ENCODE results near the gene ISL1.

The ISL1 gene

DNA sequence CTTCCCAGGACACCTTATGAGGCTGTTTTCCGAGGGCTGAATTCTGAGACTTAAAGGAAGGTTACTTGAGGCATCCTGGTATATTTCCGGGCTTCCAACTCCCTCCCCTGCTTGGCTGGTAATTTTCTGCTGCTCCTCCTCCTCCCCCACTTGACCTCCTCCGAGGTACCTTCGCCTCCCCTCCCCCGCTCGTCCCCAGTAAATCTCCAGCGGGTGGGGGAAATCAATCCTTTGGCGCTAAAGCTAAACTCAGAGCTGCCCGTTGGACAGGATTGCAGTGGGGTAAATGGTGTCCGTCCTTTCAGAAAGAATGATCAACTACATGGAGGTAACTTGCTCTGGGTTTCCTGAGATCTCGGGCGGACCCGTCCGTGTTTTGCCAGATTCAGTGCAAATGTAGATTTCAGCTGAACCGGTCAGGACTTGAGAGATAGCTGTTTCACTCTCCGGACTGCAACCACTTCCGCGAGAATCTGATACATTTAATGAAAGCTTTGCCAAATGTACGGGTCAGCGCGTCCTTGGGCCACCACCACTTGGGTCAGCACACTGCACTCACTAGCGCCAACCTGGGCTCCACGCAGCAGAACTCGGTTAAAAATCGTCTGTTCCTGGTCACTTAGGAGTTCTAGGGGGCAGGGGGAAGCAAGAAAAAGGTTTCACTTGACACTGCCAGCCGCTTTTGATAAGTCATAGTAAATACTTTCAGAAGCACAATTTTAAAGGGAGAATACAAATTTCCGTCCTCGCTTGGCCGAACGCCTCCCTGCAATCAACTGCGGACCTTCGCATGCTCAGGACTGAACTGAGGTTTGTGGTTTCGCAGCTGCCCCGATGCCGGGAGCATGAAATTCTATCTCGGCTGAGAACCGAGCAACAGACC is 4.6 kb upstream of the ISL1 start:
- Histone ChIP-seq H3K4me3 (ENCODE audit: low read length) (peak overlapping the region; percentile 65), H3K9ac (ENCODE audit: low read length) (peak overlapping the region; percentile 3), H3K4me1 (ENCODE audit: control insufficient read depth, low read depth, low read length) (peaks cover 46% of the 10 kb centered on the region), H3K9me3 (ENCODE audit: control insufficient read depth, low read depth, low read length) (no peaks in the 10 kb centered on the region), H3K27me3 (ENCODE audit: control insufficient read depth, insufficient read depth, low read length) (peaks cover 97% of the 10 kb centered on the region), H3K36me3 (ENCODE audit: control insufficient read depth, low read depth, low read length) (no peaks in the 10 kb centered on the region), H3K27ac (ENCODE audit: low read length) (no peak overlapping the region)

- H3K4me3 ChIP-seq (ENCODE audit: low read length) = peak overlapping the region; percentile 65
- no peak overlapping the region for H3K9ac ChIP-seq (ENCODE audit: low read length)
- no peaks in the 10 kb centered on the region for H3K9me3 ChIP-seq (ENCODE audit: control insufficient read depth, low read depth, low read length)
- H3K4me1 ChIP-seq (ENCODE audit: control insufficient read depth, low read depth, low read length) = peaks cover 52% of the 10 kb centered on the region
- H3K36me3 ChIP-seq (ENCODE audit: control insufficient read depth, low read depth, low read length) = no peaks in the 10 kb centered on the region
- peaks cover 97% of the 10 kb centered on the region for H3K27me3 ChIP-seq (ENCODE audit: control insufficient read depth, insufficient read depth, low read length)
- H3K27ac ChIP-seq (ENCODE audit: low read length) = no peak overlapping the region
These were observed 3.9 kb upstream of the ISL1 start for GRCh38 chr5:51379331-51379700.

DNA sequence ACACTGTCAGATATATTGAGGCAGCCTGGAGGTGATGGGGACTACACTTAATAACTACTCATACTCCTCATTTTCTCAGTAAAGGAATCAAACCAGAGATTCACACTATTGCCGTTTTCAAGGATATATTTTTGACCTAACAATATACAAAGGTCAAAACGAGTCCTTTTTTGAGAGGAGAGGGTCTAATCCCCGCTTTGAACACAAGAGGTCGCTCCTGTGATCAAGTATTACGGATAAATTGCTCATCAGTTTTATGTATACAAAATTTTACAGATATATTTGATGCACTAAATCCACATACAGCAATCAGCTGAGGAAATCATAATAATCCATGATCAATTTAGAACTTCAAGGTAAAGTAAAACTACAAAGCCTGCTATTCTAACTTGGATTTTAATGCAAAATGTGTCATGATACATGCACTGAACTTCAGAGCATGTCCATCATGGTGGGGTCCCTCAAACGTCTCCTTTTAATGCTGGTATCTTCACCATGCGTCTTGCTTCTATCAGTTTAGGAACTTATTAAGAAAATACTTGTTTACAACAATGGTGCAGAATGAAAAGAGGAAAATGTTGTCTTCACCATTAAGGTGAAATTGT is 2.5 kb upstream of the ISL1 start:
- no peaks in the 10 kb centered on the region for H3K9me3 ChIP-seq (ENCODE audit: control insufficient read depth, low read depth, low read length)
- H3K27me3 ChIP-seq (ENCODE audit: control insufficient read depth, insufficient read depth, low read length) = peaks cover 97% of the 10 kb centered on the region
- no peaks in the 10 kb centered on the region for H3K36me3 ChIP-seq (ENCODE audit: control insufficient read depth, low read depth, low read length)
- H3K9ac ChIP-seq (ENCODE audit: low read length) = no peak overlapping the region
- no peak overlapping the region for H3K4me3 ChIP-seq (ENCODE audit: low read length)
- H3K27ac ChIP-seq (ENCODE audit: low read length) = no peak overlapping the region
- H3K4me1 ChIP-seq (ENCODE audit: control insufficient read depth, low read depth, low read length) = peaks cover 64% of the 10 kb centered on the region

DNA sequence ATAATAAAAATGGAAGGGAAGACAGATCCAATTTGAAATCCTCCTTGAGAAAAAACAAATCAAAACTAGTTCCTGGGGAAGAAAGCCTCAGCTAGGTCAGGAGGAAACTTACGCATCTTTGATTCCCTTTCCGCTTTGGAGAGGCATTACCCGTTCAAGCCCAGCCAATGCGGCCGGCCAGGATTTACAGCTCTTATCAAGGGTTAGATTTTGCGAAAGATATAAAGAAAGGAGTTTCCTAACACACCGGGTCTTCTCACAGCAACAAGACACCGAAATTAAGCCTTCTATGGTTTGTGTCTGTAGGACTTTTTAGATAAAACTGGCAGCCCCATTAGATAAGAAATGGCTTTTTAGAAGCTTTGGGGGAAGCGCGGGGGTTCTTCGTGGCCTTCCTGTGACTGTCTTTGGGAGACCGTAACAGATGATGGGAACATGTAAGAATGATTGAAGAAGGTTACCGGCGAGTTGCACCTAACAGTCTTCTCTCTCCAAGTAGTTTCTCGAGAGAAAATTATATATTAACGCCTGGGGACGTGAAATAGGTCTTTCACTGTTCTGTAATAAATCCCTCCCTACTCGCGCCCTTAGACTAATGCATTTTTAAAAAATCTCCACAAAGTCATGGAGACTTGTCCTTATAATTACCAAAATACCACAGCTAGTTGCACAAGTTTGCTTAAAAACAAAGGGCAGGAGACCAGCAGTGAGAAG is 1.3 kb upstream of the ISL1 start:
- no peak overlapping the region for H3K9ac ChIP-seq (ENCODE audit: low read length)
- peak overlapping the region; percentile 70 for H3K4me3 ChIP-seq (ENCODE audit: low read length)
- no peak overlapping the region for H3K27ac ChIP-seq (ENCODE audit: low read length)
- H3K36me3 ChIP-seq (ENCODE audit: control insufficient read depth, low read depth, low read length) = no peaks in the 10 kb centered on the region
- peaks cover 68% of the 10 kb centered on the region for H3K4me1 ChIP-seq (ENCODE audit: control insufficient read depth, low read depth, low read length)
- peaks cover 97% of the 10 kb centered on the region for H3K27me3 ChIP-seq (ENCODE audit: control insufficient read depth, insufficient read depth, low read length)
- H3K9me3 ChIP-seq (ENCODE audit: control insufficient read depth, low read depth, low read length) = no peaks in the 10 kb centered on the region

GRCh38 chr5:51382521-51383130 is 622 bp upstream of the ISL1 start:
- no peak overlapping the region for H3K9ac ChIP-seq (ENCODE audit: low read length)
- H3K4me3 ChIP-seq (ENCODE audit: low read length) = peak overlapping the region; percentile 70
- H3K27ac ChIP-seq (ENCODE audit: low read length) = no peak overlapping the region
- H3K27me3 ChIP-seq (ENCODE audit: control insufficient read depth, insufficient read depth, low read length) = peaks cover 97% of the 10 kb centered on the region
- H3K36me3 ChIP-seq (ENCODE audit: control insufficient read depth, low read depth, low read length) = no peaks in the 10 kb centered on the region
- peaks cover 67% of the 10 kb centered on the region for H3K4me1 ChIP-seq (ENCODE audit: control insufficient read depth, low read depth, low read length)
- H3K9me3 ChIP-seq (ENCODE audit: control insufficient read depth, low read depth, low read length) = no peaks in the 10 kb centered on the region

GRCh38 chr5:51384281-51384840 is 1.1 kb downstream of the ISL1 start:
- H3K27ac ChIP-seq (ENCODE audit: low read length) = no peak overlapping the region
- H3K27me3 ChIP-seq (ENCODE audit: control insufficient read depth, insufficient read depth, low read length) = peaks cover 97% of the 10 kb centered on the region
- no peaks in the 10 kb centered on the region for H3K36me3 ChIP-seq (ENCODE audit: control insufficient read depth, low read depth, low read length)
- H3K9ac ChIP-seq (ENCODE audit: low read length) = no peak overlapping the region
- no peaks in the 10 kb centered on the region for H3K9me3 ChIP-seq (ENCODE audit: control insufficient read depth, low read depth, low read length)
- peak overlapping the region; percentile 70 for H3K4me3 ChIP-seq (ENCODE audit: low read length)
- peaks cover 67% of the 10 kb centered on the region for H3K4me1 ChIP-seq (ENCODE audit: control insufficient read depth, low read depth, low read length)

DNA sequence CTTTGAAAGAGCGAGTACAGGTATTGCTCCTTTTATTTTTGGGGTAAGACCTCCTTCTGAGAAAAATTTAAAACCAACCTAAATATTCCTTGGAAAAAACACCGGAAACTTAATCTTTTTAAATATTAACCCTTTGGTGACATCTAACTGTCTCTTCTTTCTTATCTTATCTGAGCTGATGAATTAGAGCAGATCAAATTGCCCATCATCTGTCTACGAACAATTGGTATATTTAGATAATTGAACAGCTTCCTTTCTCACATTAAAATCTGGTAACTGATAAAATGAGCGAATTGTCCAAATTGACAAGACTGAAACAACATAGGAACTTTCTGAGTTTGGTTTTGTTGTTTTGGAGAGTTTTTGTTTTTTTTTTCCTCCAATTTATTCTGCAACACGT is 2.0 kb downstream of the ISL1 start:
- H3K4me3 ChIP-seq (ENCODE audit: low read length) = no peak overlapping the region
- peaks cover 97% of the 10 kb centered on the region for H3K27me3 ChIP-seq (ENCODE audit: control insufficient read depth, insufficient read depth, low read length)
- no peaks in the 10 kb centered on the region for H3K36me3 ChIP-seq (ENCODE audit: control insufficient read depth, low read depth, low read length)
- H3K4me1 ChIP-seq (ENCODE audit: control insufficient read depth, low read depth, low read length) = peaks cover 60% of the 10 kb centered on the region
- no peak overlapping the region for H3K27ac ChIP-seq (ENCODE audit: low read length)
- H3K9me3 ChIP-seq (ENCODE audit: control insufficient read depth, low read depth, low read length) = no peaks in the 10 kb centered on the region
- H3K9ac ChIP-seq (ENCODE audit: low read length) = no peak overlapping the region

DNA sequence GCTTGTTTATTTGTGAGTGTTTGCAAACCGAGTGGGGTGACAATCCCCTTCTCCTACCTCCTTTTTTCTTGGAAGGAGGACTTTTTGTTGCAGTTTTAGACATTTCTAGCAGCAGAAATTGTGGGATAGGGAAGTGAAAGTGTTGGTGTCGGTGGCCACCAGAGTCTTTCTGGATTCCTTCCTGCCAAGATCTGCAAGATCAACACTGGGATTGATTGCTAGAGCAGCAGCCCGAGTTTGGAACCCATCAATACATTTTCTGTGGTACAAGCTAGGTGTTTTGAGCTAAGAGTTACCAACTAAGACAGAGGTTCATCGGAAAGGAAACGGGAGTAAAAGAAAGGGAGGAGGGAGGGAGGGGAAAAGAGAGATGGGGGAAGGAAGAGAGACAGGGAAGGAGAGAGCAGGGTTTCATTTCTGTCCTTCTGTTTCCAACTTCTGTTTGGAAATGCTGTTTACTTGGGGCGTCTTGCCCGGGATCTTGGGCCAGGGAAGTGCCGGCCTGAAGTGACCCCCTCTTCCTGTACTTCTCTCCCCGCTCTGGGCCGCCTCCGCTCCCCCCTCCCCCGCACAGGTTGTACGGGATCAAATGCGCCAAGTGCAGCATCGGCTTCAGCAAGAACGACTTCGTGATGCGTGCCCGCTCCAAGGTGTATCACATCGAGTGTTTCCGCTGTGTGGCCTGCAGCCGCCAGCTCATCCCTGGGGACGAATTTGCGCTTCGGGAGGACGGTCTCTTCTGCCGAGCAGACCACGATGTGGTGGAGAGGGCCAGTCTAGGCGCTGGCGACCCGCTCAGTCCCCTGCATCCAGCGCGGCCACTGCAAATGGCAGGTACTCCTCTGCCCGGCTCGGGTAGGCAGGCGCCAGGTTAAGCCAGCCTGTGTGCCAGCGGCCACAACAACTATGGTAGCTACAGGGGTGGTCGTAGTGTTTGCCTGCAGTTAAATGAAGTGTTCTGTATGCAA is 4.0 kb downstream of the ISL1 start:
- no peaks in the 10 kb centered on the region for H3K9me3 ChIP-seq (ENCODE audit: control insufficient read depth, low read depth, low read length)
- H3K27me3 ChIP-seq (ENCODE audit: control insufficient read depth, insufficient read depth, low read length) = peaks cover 97% of the 10 kb centered on the region
- peak overlapping the region; percentile 73 for H3K4me3 ChIP-seq (ENCODE audit: low read length)
- no peak overlapping the region for H3K27ac ChIP-seq (ENCODE audit: low read length)
- H3K36me3 ChIP-seq (ENCODE audit: control insufficient read depth, low read depth, low read length) = no peaks in the 10 kb centered on the region
- no peak overlapping the region for H3K9ac ChIP-seq (ENCODE audit: low read length)
- peaks cover 56% of the 10 kb centered on the region for H3K4me1 ChIP-seq (ENCODE audit: control insufficient read depth, low read depth, low read length)

GRCh38 chr5:51387884-51388275 is 4.6 kb downstream of the ISL1 start:
- Histone ChIP-seq H3K9me3 (ENCODE audit: control insufficient read depth, low read depth, low read length) (no peaks in the 10 kb centered on the region), H3K27me3 (ENCODE audit: control insufficient read depth, insufficient read depth, low read length) (peaks cover 97% of the 10 kb centered on the region), H3K9ac (ENCODE audit: low read length) (no peak overlapping the region), H3K36me3 (ENCODE audit: control insufficient read depth, low read depth, low read length) (no peaks in the 10 kb centered on the region), H3K27ac (ENCODE audit: low read length) (no peak overlapping the region), H3K4me1 (ENCODE audit: control insufficient read depth, low read depth, low read length) (peaks cover 59% of the 10 kb centered on the region), H3K4me3 (ENCODE audit: low read length) (peak overlapping the region; percentile 73)

- Histone ChIP-seq H3K4me3 (ENCODE audit: low read length) (peak overlapping the region; percentile 40), H3K9ac (ENCODE audit: low read length) (no peak overlapping the region), H3K4me1 (ENCODE audit: control insufficient read depth, low read depth, low read length) (peaks cover 64% of the 10 kb centered on the region), H3K9me3 (ENCODE audit: control insufficient read depth, low read depth, low read length) (no peaks in the 10 kb centered on the region), H3K27me3 (ENCODE audit: control insufficient read depth, insufficient read depth, low read length) (peaks cover 100% of the 10 kb centered on the region), H3K27ac (ENCODE audit: low read length) (no peak overlapping the region), H3K36me3 (ENCODE audit: control insufficient read depth, low read depth, low read length) (no peaks in the 10 kb centered on the region)
These were observed 5.4 kb downstream of the ISL1 start for GRCh38 chr5:51388488-51389287.
